Stomach (tissue), 4 donors: ENCODE data around the gene GDF2.

ENCODE experiments used
- CTCF ChIP-seq, 7 experiments: fragments of 450-650 bp in 4 of 7; fragments of 200-600 bp in 3 of 7; sonication (generic) in 3 of 7; IDR thresholded peaks; one replicate each; pipeline ENCODE4 v1.5.1; 2016 to 2019; ENCODE audit warnings: antibody characterized with exemption in 7 of 7, control low read depth in 2 of 7, mild to moderate bottlenecking in 1 of 7
- EP300 ChIP-seq: sonication (generic); formaldehyde crosslinking; IDR thresholded peaks from one replicate; pipeline ENCODE4 v1.6.1; 2017; ENCODE audit warnings: antibody characterized with exemption
- POLR2A ChIP-seq, 4 donors: fragments of 450-650 bp; IDR thresholded peaks; one replicate each; pipeline ENCODE4 v1.6.1; 2016; ENCODE audit warnings: antibody characterized with exemption in 4 of 4, control low read depth in 2 of 4, mild to moderate bottlenecking in 1 of 4, moderate library complexity in 1 of 4
- POLR2AphosphoS5 ChIP-seq, 3 donors: sonication (generic); formaldehyde crosslinking; IDR thresholded peaks; one replicate each; pipeline ENCODE4 v1.6.1; 2016; ENCODE audit warnings: antibody characterized with exemption in 3 of 3

- TF ChIP-seq POLR2A (IDR thresholded peaks at IDR 0.05) (no peak), CTCF (IDR thresholded peaks at IDR 0.05) (no peak), POLR2AphosphoS5 (IDR thresholded peaks at IDR 0.05) (no peak), EP300 (no peak)
These were observed 25.9 kb upstream of the GDF2 start for GRCh38 chr10:47296156-47296894.
